ENCODE results near the gene PCCA. TPM values are rescaled to one million over a fixed set of nuclear protein-coding genes. Genes with fewer than 3 reads are reported as not detected.

PCCA gene
- total and polyA plus RNA-seq, 2 donors (not counting 3 experiments of a cell fraction or from before 2014, with no cell fraction given): 5.7 to 20.2 TPM

- intact Hi-C loops (cut with micrococcal nuclease) (no loop called here), dilution Hi-C loops (cut with MboI; ENCODE audit: extremely low pct_ligation_motif_present, low sequenced_read_pairs) (no loop called here)
- H3K36me3 ChIP-seq (ENCODE audit: control insufficient read depth in 2 of 2, extremely low read depth in 1 of 2, insufficient read depth in 2 of 2, low read length in 2 of 2): no peaks in the 10 kb centered on the region
- TF ChIP-seq POLR2AphosphoS5 (IDR thresholded peaks at IDR 0.05; ENCODE audit: insufficient read depth, low read depth, low read length) (no peak), FOS (IDR thresholded peaks at IDR 0.05; ENCODE audit: borderline replicate concordance, insufficient read depth, low read length) (no peak), GATA2 (IDR thresholded peaks at IDR 0.05; ENCODE audit: insufficient read depth, insufficient read length, low read depth, low read length) (no peak), POLR2A (IDR thresholded peaks at IDR 0.05; ENCODE audit: low read depth, low read length) (no peak), JUN (IDR thresholded peaks at IDR 0.05; ENCODE audit: borderline replicate concordance, insufficient read depth, insufficient read length, low read depth) (no peak), EZH2 (IDR thresholded peaks at IDR 0.05; ENCODE audit: borderline replicate concordance, low read depth, low read length, severe bottlenecking) (no peak), MYC (IDR thresholded peaks at IDR 0.05; ENCODE audit: low read depth, low read length) (no peak)
- TF ChIP-seq, protein P1, sequence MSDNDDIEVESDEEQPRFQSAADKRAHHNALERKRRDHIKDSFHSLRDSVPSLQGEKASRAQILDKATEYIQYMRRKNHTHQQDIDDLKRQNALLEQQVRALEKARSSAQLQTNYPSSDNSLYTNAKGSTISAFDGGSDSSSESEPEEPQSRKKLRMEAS (IDR thresholded peaks at IDR 0.05; ENCODE audit: insufficient read depth, insufficient read length): no peak
- TF ChIP-seq, protein P2, sequence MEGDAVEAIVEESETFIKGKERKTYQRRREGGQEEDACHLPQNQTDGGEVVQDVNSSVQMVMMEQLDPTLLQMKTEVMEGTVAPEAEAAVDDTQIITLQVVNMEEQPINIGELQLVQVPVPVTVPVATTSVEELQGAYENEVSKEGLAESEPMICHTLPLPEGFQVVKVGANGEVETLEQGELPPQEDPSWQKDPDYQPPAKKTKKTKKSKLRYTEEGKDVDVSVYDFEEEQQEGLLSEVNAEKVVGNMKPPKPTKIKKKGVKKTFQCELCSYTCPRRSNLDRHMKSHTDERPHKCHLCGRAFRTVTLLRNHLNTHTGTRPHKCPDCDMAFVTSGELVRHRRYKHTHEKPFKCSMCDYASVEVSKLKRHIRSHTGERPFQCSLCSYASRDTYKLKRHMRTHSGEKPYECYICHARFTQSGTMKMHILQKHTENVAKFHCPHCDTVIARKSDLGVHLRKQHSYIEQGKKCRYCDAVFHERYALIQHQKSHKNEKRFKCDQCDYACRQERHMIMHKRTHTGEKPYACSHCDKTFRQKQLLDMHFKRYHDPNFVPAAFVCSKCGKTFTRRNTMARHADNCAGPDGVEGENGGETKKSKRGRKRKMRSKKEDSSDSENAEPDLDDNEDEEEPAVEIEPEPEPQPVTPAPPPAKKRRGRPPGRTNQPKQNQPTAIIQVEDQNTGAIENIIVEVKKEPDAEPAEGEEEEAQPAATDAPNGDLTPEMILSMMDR (IDR thresholded peaks at IDR 0.05; ENCODE audit: extremely low read depth in 1 of 2, insufficient read depth in 1 of 2, low read depth in 1 of 2, low read length in 2 of 2): no peak
- no peaks in the 10 kb centered on the region for H3K4me1 ChIP-seq (ENCODE audit: control insufficient read depth, extremely low read depth, insufficient read depth, low read length)
- no peak overlapping the region for H3K9ac ChIP-seq (replicated peaks; ENCODE audit: extremely low read depth, insufficient read depth, low read length)
- no peaks in the 10 kb centered on the region for H4K20me1 ChIP-seq (replicated peaks; ENCODE audit: control insufficient read depth, extremely low read depth, insufficient read depth, low read length)
- no peaks in the 10 kb centered on the region for H3K79me2 ChIP-seq (ENCODE audit: control insufficient read depth, insufficient read depth, low read length)
- ChIA-PET CTCF (no interaction called here), POLR2A (no interaction called here)
- no peak overlapping the region for H3K4me2 ChIP-seq (ENCODE audit: insufficient read depth, low read length)
- DNase-seq (ENCODE audit: low read depth, low spot score) (no peak), FAIRE-seq (no peak)
- H2AFZ ChIP-seq (ENCODE audit: low read depth, low read length): no peak overlapping the region
- H3K27me3 ChIP-seq (ENCODE audit: control insufficient read depth in 2 of 2, insufficient read depth in 2 of 2, low read length in 2 of 2): no peaks in the 10 kb centered on the region
- no peaks in the 10 kb centered on the region for H3K9me1 ChIP-seq (replicated peaks; ENCODE audit: control insufficient read depth, extremely low read depth, insufficient read depth, low read length)
- H3K9me3 ChIP-seq (replicated peaks; ENCODE audit: control insufficient read depth, insufficient read depth, low read length): no peaks in the 10 kb centered on the region
- H3K4me3 ChIP-seq (replicated peaks in 1 of 3; ENCODE audit: insufficient read depth in 1 of 3, low read depth in 1 of 3, low read length in 3 of 3): no peak overlapping the region
- no TSS peak for BruUV-seq (replicated peaks)
- H3K27ac ChIP-seq (ENCODE audit: insufficient read depth, low read depth, low read length): no peak overlapping the region
Measured at GRCh38 chr13:100158569-100158968, 69.7 kb downstream of the PCCA start.
